Right atrium auricular region (tissue), 2 donors: ENCODE measurements around the gene KISS1R. TPM values are rescaled to one million over a fixed set of nuclear protein-coding genes. Genes with fewer than 3 reads are reported as not detected.

Experiments
- DNase-seq: peaks from one replicate; pipeline ENCODE4 v3.0.0-alpha.2; 2019; ENCODE audit warnings: low spot score
- H3K27ac ChIP-seq, 2 donors: fragments of 200-600 bp; sonication (generic); 1 replicate in 1 of 2; 2 replicates in 1 of 2; pipeline ENCODE4 v1.5.1; 2016 to 2019
- H3K27me3 ChIP-seq, 2 donors: fragments of 200-600 bp; sonication (generic); one replicate each; pipeline versions ENCODE4 v1.5.1 to v1.6.0; 2017 to 2019
- H3K36me3 ChIP-seq: fragments of 200-600 bp; sonication (generic); one replicate; pipeline ENCODE4 v1.5.1; 2016
- H3K4me1 ChIP-seq, 2 donors: fragments of 200-600 bp; sonication (generic); one replicate each; pipeline versions ENCODE4 v1.5.1 to v1.6.0; 2017 to 2019
- H3K4me3 ChIP-seq, 2 donors: fragments of 200-600 bp; sonication (generic); 1 replicate in 1 of 2; 2 replicates in 1 of 2; pipeline ENCODE4 v1.5.1; 2017 to 2019; ENCODE audit warnings: mild to moderate bottlenecking in 1 of 2, moderate library complexity in 1 of 2
- H3K9me3 ChIP-seq, 2 donors: fragments of 200-600 bp; sonication (generic); one replicate each; pipeline ENCODE4 v1.5.1; 2019
- CTCF ChIP-seq, 2 donors: fragments of 200-600 bp; sonication (generic); IDR thresholded peaks; one replicate each; pipeline ENCODE4 v1.5.1; 2019; ENCODE audit warnings: antibody characterized with exemption in 2 of 2
- total RNA-seq, 2 donors: library from RNA; depleted of rRNA; stranded (reverse); fragments of >200 nt; gene quantifications; one replicate each; pipeline ENCODE4 v1.1.0, GENCODE V29; 2016

The KISS1R gene
- total RNA-seq, 2 donors from 2014 or later, result not detected

- Histone ChIP-seq H3K9me3 (no peaks in the 10 kb centered on the region), H3K36me3 (peaks cover 44% of the 10 kb centered on the region), H3K4me1 (peaks cover 0 to 13% of the 10 kb centered on the region in 2 donors), H3K27ac (peak overlapping the region; percentile 22 to 43), H3K4me3 (no peak overlapping the region), H3K27me3 (no peaks in the 10 kb centered on the region)
- TF ChIP-seq CTCF (IDR thresholded peaks at IDR 0.05), result no peak
- DNase-seq, result no peak
These were observed 46.2 kb upstream of the KISS1R start for GRCh38 chr19:870963-871401.

- peak overlapping the region; percentile 22 to 43 for H3K27ac ChIP-seq
- DNase-seq, result no peak
- peaks cover 0 to 13% of the 10 kb centered on the region in 2 donors for H3K4me1 ChIP-seq
- peaks cover 47% of the 10 kb centered on the region for H3K36me3 ChIP-seq
- TF ChIP-seq CTCF (IDR thresholded peaks at IDR 0.05), result no peak
- H3K4me3 ChIP-seq, result no peak overlapping the region
- no peaks in the 10 kb centered on the region for H3K9me3 ChIP-seq
- H3K27me3 ChIP-seq, result no peaks in the 10 kb centered on the region
These were observed 45.5 kb upstream of the KISS1R start for GRCh38 chr19:871446-872265.

GRCh38 chr19:872266-872951 is 44.7 kb upstream of the KISS1R start:
- H3K36me3 ChIP-seq, result peaks cover 52% of the 10 kb centered on the region
- no peak for TF ChIP-seq CTCF (IDR thresholded peaks at IDR 0.05)
- no peaks in the 10 kb centered on the region for H3K9me3 ChIP-seq
- no peak overlapping the region for H3K4me3 ChIP-seq
- H3K27ac ChIP-seq, result no peak overlapping the region
- DNase-seq, result no peak
- no peaks in the 10 kb centered on the region for H3K27me3 ChIP-seq
- peaks cover 0 to 13% of the 10 kb centered on the region in 2 donors for H3K4me1 ChIP-seq

- H3K4me1 ChIP-seq, result peaks cover 0 to 13% of the 10 kb centered on the region in 2 donors
- no peak for DNase-seq
- no peaks in the 10 kb centered on the region for H3K9me3 ChIP-seq
- no peak for TF ChIP-seq CTCF (IDR thresholded peaks at IDR 0.05)
- no peak overlapping the region for H3K4me3 ChIP-seq
- no peaks in the 10 kb centered on the region for H3K27me3 ChIP-seq
- H3K36me3 ChIP-seq, result peaks cover 45% of the 10 kb centered on the region
- H3K27ac ChIP-seq, result no peak overlapping the region
These were observed 44.0 kb upstream of the KISS1R start for GRCh38 chr19:873084-873483.

- TF ChIP-seq CTCF (IDR thresholded peaks at IDR 0.05), result no peak
- no peak overlapping the region for H3K4me3 ChIP-seq
- H3K4me1 ChIP-seq, result peaks cover 0 to 10% of the 10 kb centered on the region in 2 donors
- no peak overlapping the region for H3K27ac ChIP-seq
- H3K27me3 ChIP-seq, result no peaks in the 10 kb centered on the region
- no peak for DNase-seq
- no peaks in the 10 kb centered on the region for H3K9me3 ChIP-seq
- H3K36me3 ChIP-seq, result peaks cover 40% of the 10 kb centered on the region
These were observed 43.5 kb upstream of the KISS1R start for GRCh38 chr19:873561-874041.
